ENCODE results near the gene ZNF10.

The ZNF10 gene

GRCh38 chr12:133108150-133108549 lies 22.3 kb upstream of the ZNF10 start:
- no peak overlapping the region for H2AFZ ChIP-seq (ENCODE audit: low read length)
- H3F3A ChIP-seq (ENCODE audit: insufficient read depth, low read length), result no peaks in the 10 kb centered on the region
- no peak overlapping the region for H3K9ac ChIP-seq (ENCODE audit: low read length)
- no peak overlapping the region for H3K27ac ChIP-seq (ENCODE audit: low read depth, low read length, poor library complexity, severe bottlenecking)
- no peak overlapping the region for H3K4me3 ChIP-seq (ENCODE audit: low read depth, low read length, poor library complexity, severe bottlenecking)
- peaks cover 69% of the 10 kb centered on the region for H3K9me3 ChIP-seq (ENCODE audit: low read length)
- H4K20me1 ChIP-seq (ENCODE audit: insufficient read depth, low read length), result no peaks in the 10 kb centered on the region
- H3K4me2 ChIP-seq (ENCODE audit: low read length), result no peak overlapping the region
- TF ChIP-seq CTCF (IDR thresholded peaks at IDR 0.05; ENCODE audit: low read length) (no peak), EZH2 (IDR thresholded peaks at IDR 0.05; ENCODE audit: borderline replicate concordance, low read length) (no peak)
- H3K79me2 ChIP-seq (ENCODE audit: insufficient read depth, low read length), result no peaks in the 10 kb centered on the region
- H3K9me2 ChIP-seq (ENCODE audit: low read depth, low read length), result no peaks in the 10 kb centered on the region
- no peaks in the 10 kb centered on the region for H3K27me3 ChIP-seq (ENCODE audit: insufficient read depth, low read length)
- H3K4me1 ChIP-seq (ENCODE audit: insufficient read depth, low read length, severe bottlenecking), result no peaks in the 10 kb centered on the region
- peaks cover 47% of the 10 kb centered on the region for H3K36me3 ChIP-seq (ENCODE audit: insufficient read depth, low read length)

GRCh38 chr12:133120385-133121191 lies 9.8 kb upstream of the ZNF10 start:
- Histone ChIP-seq H3K4me3 (ENCODE audit: low read depth, low read length, poor library complexity, severe bottlenecking) (no peak overlapping the region), H3K9me3 (ENCODE audit: low read length) (peaks cover 79% of the 10 kb centered on the region), H2AFZ (ENCODE audit: low read length) (no peak overlapping the region), H3K4me1 (ENCODE audit: insufficient read depth, low read length, severe bottlenecking) (no peaks in the 10 kb centered on the region), H3K9me2 (ENCODE audit: low read depth, low read length) (no peaks in the 10 kb centered on the region), H3K27me3 (ENCODE audit: insufficient read depth, low read length) (no peaks in the 10 kb centered on the region), H3K4me2 (ENCODE audit: low read length) (no peak overlapping the region), H3F3A (ENCODE audit: insufficient read depth, low read length) (no peaks in the 10 kb centered on the region), H3K79me2 (ENCODE audit: insufficient read depth, low read length) (no peaks in the 10 kb centered on the region), H3K27ac (ENCODE audit: low read depth, low read length, poor library complexity, severe bottlenecking) (no peak overlapping the region), H4K20me1 (ENCODE audit: insufficient read depth, low read length) (no peaks in the 10 kb centered on the region), H3K9ac (ENCODE audit: low read length) (no peak overlapping the region), H3K36me3 (ENCODE audit: insufficient read depth, low read length) (peaks cover 64% of the 10 kb centered on the region)
- TF ChIP-seq EZH2 (IDR thresholded peaks at IDR 0.05; ENCODE audit: borderline replicate concordance, low read length) (no peak), CTCF (IDR thresholded peaks at IDR 0.05; ENCODE audit: low read length) (no peak)

- H3F3A ChIP-seq (ENCODE audit: insufficient read depth, low read length), result no peaks in the 10 kb centered on the region
- H3K27me3 ChIP-seq (ENCODE audit: insufficient read depth, low read length), result no peaks in the 10 kb centered on the region
- H2AFZ ChIP-seq (ENCODE audit: low read length), result no peak overlapping the region
- H3K27ac ChIP-seq (ENCODE audit: low read depth, low read length, poor library complexity, severe bottlenecking), result no peak overlapping the region
- H3K9ac ChIP-seq (ENCODE audit: low read length), result no peak overlapping the region
- H3K9me2 ChIP-seq (ENCODE audit: low read depth, low read length), result no peaks in the 10 kb centered on the region
- peaks cover 6% of the 10 kb centered on the region for H3K4me1 ChIP-seq (ENCODE audit: insufficient read depth, low read length, severe bottlenecking)
- H3K4me3 ChIP-seq (ENCODE audit: low read depth, low read length, poor library complexity, severe bottlenecking), result no peak overlapping the region
- peaks cover 4% of the 10 kb centered on the region; the same call in 1 of the 2 replicates for H3K79me2 ChIP-seq (ENCODE audit: insufficient read depth, low read length)
- no peak overlapping the region for H3K4me2 ChIP-seq (ENCODE audit: low read length)
- TF ChIP-seq EZH2 (IDR thresholded peaks at IDR 0.05; ENCODE audit: borderline replicate concordance, low read length) (no peak), CTCF (IDR thresholded peaks at IDR 0.05; ENCODE audit: low read length) (no peak)
- H3K9me3 ChIP-seq (ENCODE audit: low read length), result peaks cover 65% of the 10 kb centered on the region
- peaks cover 84% of the 10 kb centered on the region for H3K36me3 ChIP-seq (ENCODE audit: insufficient read depth, low read length)
- H4K20me1 ChIP-seq (ENCODE audit: insufficient read depth, low read length), result no peaks in the 10 kb centered on the region
Measured at GRCh38 chr12:133124674-133125073, 5.8 kb upstream of the ZNF10 start.

Measured in OCI-LY1 (cell line).